Keratinocyte (primary cell): ENCODE measurements around the gene GRIK2.

Experiments
- EZH2 ChIP-seq: IDR thresholded peaks from one replicate; pipeline ENCODE4 v1.6.1; 2012; ENCODE audit warnings: inconsistent platforms, mild to moderate bottlenecking, low read length, moderate library complexity
- TF ChIP-seq, protein P1 (sequence below), 3 experiments: IDR thresholded peaks in 1 of 3; conservative IDR thresholded peaks in 1 of 3; optimal IDR thresholded peaks in 1 of 3; 2 replicates in 2 of 3; 3 replicates in 1 of 3; pipeline versions ENCODE3 to v1.5.1; 2011; ENCODE audit warnings: low read length in 3 of 3, mild to moderate bottlenecking in 3 of 3, moderate library complexity in 2 of 3, control low read depth in 1 of 3, inconsistent platforms in 1 of 3; ENCODE audit not compliant: insufficient read depth in 2 of 3; ENCODE audit errors: extremely low read depth in 1 of 3

- TF ChIP-seq, protein P1, sequence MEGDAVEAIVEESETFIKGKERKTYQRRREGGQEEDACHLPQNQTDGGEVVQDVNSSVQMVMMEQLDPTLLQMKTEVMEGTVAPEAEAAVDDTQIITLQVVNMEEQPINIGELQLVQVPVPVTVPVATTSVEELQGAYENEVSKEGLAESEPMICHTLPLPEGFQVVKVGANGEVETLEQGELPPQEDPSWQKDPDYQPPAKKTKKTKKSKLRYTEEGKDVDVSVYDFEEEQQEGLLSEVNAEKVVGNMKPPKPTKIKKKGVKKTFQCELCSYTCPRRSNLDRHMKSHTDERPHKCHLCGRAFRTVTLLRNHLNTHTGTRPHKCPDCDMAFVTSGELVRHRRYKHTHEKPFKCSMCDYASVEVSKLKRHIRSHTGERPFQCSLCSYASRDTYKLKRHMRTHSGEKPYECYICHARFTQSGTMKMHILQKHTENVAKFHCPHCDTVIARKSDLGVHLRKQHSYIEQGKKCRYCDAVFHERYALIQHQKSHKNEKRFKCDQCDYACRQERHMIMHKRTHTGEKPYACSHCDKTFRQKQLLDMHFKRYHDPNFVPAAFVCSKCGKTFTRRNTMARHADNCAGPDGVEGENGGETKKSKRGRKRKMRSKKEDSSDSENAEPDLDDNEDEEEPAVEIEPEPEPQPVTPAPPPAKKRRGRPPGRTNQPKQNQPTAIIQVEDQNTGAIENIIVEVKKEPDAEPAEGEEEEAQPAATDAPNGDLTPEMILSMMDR (optimal IDR thresholded peaks at IDR 0.05 in 1 of 3, IDR thresholded peaks at IDR 0.05 in 1 of 3, conservative IDR thresholded peaks at IDR 0.05 in 1 of 3; ENCODE audit: extremely low read depth in 1 of 3, insufficient read depth in 2 of 3, low read length in 3 of 3), result no peak
- TF ChIP-seq EZH2, result no peak
Observed at GRCh38 chr6:102064142-102064541, 670.6 kb downstream of the GRIK2 start.
